GM23338 (cell line): ENCODE data around the gene COQ3. TPM values are rescaled to one million over a fixed set of nuclear protein-coding genes. Genes with fewer than 3 reads are reported as not detected.
A peak's percentile ranks its signal among the peaks of the same experiment; 100 is the strongest.

Source experiments
- ATAC-seq: fragments of 200-7000 bp; cut with Tn5 transposase; 3 replicates; pipeline ENCODE4 v1.9.1; 2020
- DNase-seq: peaks from one replicate; pipeline ENCODE4 v3.0.0-alpha.2; 2015; ENCODE audit warnings: low spot score
- H2AFZ ChIP-seq: fragments of 200-600 bp; sonication (generic); 2 replicates; pipeline ENCODE4 v1.8.0; 2016; ENCODE audit warnings: antibody characterized with exemption, mild to moderate bottlenecking, moderate library complexity
- H3F3A ChIP-seq: fragments of 200-600 bp; sonication (generic); replicated peaks from 2 replicates; pipeline ENCODE4 v1.8.0; 2017; ENCODE audit warnings: antibody characterized with exemption, mixed run types, low read depth
- H3K27ac ChIP-seq: fragments of 200-600 bp; sonication (generic); 2 replicates; pipeline ENCODE4 v1.6.1; 2016; ENCODE audit warnings: low read depth
- H3K27me3 ChIP-seq: fragments of 200-600 bp; sonication (generic); 2 replicates; pipeline ENCODE4 v1.8.0; 2016; ENCODE audit warnings: mild to moderate bottlenecking, mixed run types, moderate library complexity; ENCODE audit not compliant: insufficient read depth
- H3K36me3 ChIP-seq: fragments of 200-600 bp; sonication (generic); 2 replicates; pipeline ENCODE4 v1.8.0; 2016; ENCODE audit warnings: mild to moderate bottlenecking; ENCODE audit not compliant: insufficient read depth
- H3K4me1 ChIP-seq: fragments of 200-600 bp; sonication (generic); 2 replicates; pipeline ENCODE4 v1.8.0; 2016; ENCODE audit warnings: mild to moderate bottlenecking, moderate library complexity; ENCODE audit not compliant: insufficient read depth
- H3K4me2 ChIP-seq: fragments of 200-600 bp; sonication (generic); 2 replicates; pipeline ENCODE4 v1.7.1; 2017; ENCODE audit warnings: mixed run types
- H3K4me3 ChIP-seq: fragments of 200-600 bp; sonication (generic); 2 replicates; pipeline ENCODE4 v1.6.1; 2016; ENCODE audit warnings: mixed run types
- H3K79me2 ChIP-seq: fragments of 200-600 bp; sonication (generic); replicated peaks from 2 replicates; pipeline ENCODE4 v1.8.0; 2017; ENCODE audit warnings: mild to moderate bottlenecking; ENCODE audit not compliant: insufficient read depth
- H3K9me2 ChIP-seq: fragments of 200-600 bp; sonication (generic); 2 replicates; pipeline ENCODE4 v1.8.0; 2017; ENCODE audit not compliant: insufficient read depth
- H4K20me1 ChIP-seq: fragments of 200-600 bp; sonication (generic); replicated peaks from 2 replicates; pipeline ENCODE4 v1.8.0; 2017; ENCODE audit warnings: mild to moderate bottlenecking; ENCODE audit not compliant: insufficient read depth
- H3K27ac Mint-ChIP-seq: 2 replicates; pipeline ENCODE4 v1.8.0; 2020; ENCODE audit warnings: inconsistent platforms, mild to moderate bottlenecking, moderate library complexity, mixed read lengths
- H3K27me3 Mint-ChIP-seq: 3 replicates; pipeline ENCODE4 v1.8.0; 2022; ENCODE audit warnings: low read depth, mild to moderate bottlenecking, moderate library complexity, mixed read lengths, inconsistent platforms; ENCODE audit not compliant: insufficient read depth, poor library complexity
- H3K36me3 Mint-ChIP-seq: 3 replicates; pipeline ENCODE4 v1.8.0; 2021; ENCODE audit warnings: low read depth, mild to moderate bottlenecking, inconsistent platforms, moderate library complexity, mixed read lengths
- H3K4me1 Mint-ChIP-seq: 3 replicates; pipeline ENCODE4 v1.8.0; 2020; ENCODE audit warnings: mild to moderate bottlenecking, inconsistent platforms, mixed read lengths
- H3K4me3 Mint-ChIP-seq: 3 replicates; pipeline ENCODE4 v1.8.0; 2021; ENCODE audit warnings: moderate library complexity, mild to moderate bottlenecking, inconsistent platforms, mixed read lengths
- H3K9me3 Mint-ChIP-seq: 3 replicates; pipeline ENCODE4 v1.8.0; 2020; ENCODE audit warnings: moderate library complexity, mild to moderate bottlenecking, inconsistent platforms, mixed read lengths
- CTCF ChIP-seq, 2 experiments: fragments of 200-600 bp in 1 of 2; sonication (generic) in 1 of 2; conservative IDR thresholded peaks; 2 replicates each; pipeline versions ENCODE4 v1.5.1 to v1.6.1; 2016 to 2017; ENCODE audit warnings: antibody characterized with exemption in 2 of 2, low read depth in 2 of 2, mild to moderate bottlenecking in 2 of 2, moderate library complexity in 1 of 2
- EZH2 ChIP-seq: fragments of 200-600 bp; sonication (generic); IDR thresholded peaks from one replicate; pipeline ENCODE4 v1.8.0; 2017; ENCODE audit warnings: antibody characterized with exemption, mild to moderate bottlenecking, low read depth; ENCODE audit not compliant: unreplicated experiment
- POLR2AphosphoS5 ChIP-seq: IDR thresholded peaks from 2 replicates; pipeline ENCODE4 v1.6.1; 2016; ENCODE audit warnings: antibody characterized with exemption, low read depth
- REST ChIP-seq: IDR thresholded peaks from one replicate; pipeline ENCODE4 v1.6.1; 2018; ENCODE audit warnings: antibody characterized with exemption; ENCODE audit not compliant: unreplicated experiment
- polyA plus RNA-seq: library from polyadenylated mRNA; unstranded; fragments of >200 nt; fragmentation: Nextera tagmentation; extraction: Ambion mirVana; gene quantifications from 2 replicates; pipeline ENCODE4 v1.2.1, GENCODE V29; 2016
- total RNA-seq: library from RNA; depleted of rRNA; stranded (reverse); fragments of >200 nt; shearing (Covaris generic); gene quantifications from 2 replicates; pipeline ENCODE4 v1.2.3, GENCODE V29; 2014

COQ3 gene
- total and polyA plus RNA-seq, 2 experiments from 2014 or later = 11.8 to 22.5 TPM

- Mint-ChIP-seq H3K4me1 (peaks cover 66% of the 10 kb centered on the region), H3K4me3 (peak overlapping the region; percentile 96), H3K27me3 (peaks cover 13% of the 10 kb centered on the region)
These were observed 31.9 kb upstream of the COQ3 start for GRCh38 chr6:99425647-99426450.

More at GRCh38 chr6:99425647-99426450, 31.9 kb upstream of the COQ3 start:
- Histone ChIP-seq H3K79me2 (peaks cover 59% of the 10 kb centered on the region), H3K36me3 (no peaks in the 10 kb centered on the region), H3K4me3 (peak overlapping the region; percentile 63), H3K27me3 (no peaks in the 10 kb centered on the region), H3K9me2 (0 out of 2 replicates have a peak, but pooled peaks cover 4% of the 10 kb centered on the region), H3K4me1 (peaks cover 44% of the 10 kb centered on the region), H3K4me2 (peak overlapping the region; percentile 75), H3F3A (no peaks in the 10 kb centered on the region), H3K27ac (peak overlapping the region; percentile 97), H4K20me1 (peaks cover 35% of the 10 kb centered on the region), H2AFZ (no peak overlapping the region)
- DNase-seq (peak; percentile 95), ATAC-seq (peak; percentile 62)
- TF ChIP-seq EZH2 (no peak), POLR2AphosphoS5 (peak; percentile 4; the same call in 1 of the 2 replicates), REST (no peak), CTCF (conservative IDR thresholded peaks at IDR 0.05; ENCODE audit: low read depth in 2 of 2) (peak; percentile 36 to 59; a peak in 3 of 4 replicates)
- Mint-ChIP-seq H3K9me3 (no peaks in the 10 kb centered on the region), H3K27ac (peak overlapping the region; percentile 99), H3K36me3 (peaks cover 36% of the 10 kb centered on the region; the same call in 2 of the 3 replicates)
